ENCODE results near the gene ZNF749.
A peak's percentile ranks its signal among the peaks of the same experiment; 100 is the strongest.

- TF ChIP-seq, protein P1, sequence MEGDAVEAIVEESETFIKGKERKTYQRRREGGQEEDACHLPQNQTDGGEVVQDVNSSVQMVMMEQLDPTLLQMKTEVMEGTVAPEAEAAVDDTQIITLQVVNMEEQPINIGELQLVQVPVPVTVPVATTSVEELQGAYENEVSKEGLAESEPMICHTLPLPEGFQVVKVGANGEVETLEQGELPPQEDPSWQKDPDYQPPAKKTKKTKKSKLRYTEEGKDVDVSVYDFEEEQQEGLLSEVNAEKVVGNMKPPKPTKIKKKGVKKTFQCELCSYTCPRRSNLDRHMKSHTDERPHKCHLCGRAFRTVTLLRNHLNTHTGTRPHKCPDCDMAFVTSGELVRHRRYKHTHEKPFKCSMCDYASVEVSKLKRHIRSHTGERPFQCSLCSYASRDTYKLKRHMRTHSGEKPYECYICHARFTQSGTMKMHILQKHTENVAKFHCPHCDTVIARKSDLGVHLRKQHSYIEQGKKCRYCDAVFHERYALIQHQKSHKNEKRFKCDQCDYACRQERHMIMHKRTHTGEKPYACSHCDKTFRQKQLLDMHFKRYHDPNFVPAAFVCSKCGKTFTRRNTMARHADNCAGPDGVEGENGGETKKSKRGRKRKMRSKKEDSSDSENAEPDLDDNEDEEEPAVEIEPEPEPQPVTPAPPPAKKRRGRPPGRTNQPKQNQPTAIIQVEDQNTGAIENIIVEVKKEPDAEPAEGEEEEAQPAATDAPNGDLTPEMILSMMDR (IDR thresholded peaks at IDR 0.05; ENCODE audit: poor library complexity, severe bottlenecking) = peak; percentile 75
- TF ChIP-seq, protein P2, sequence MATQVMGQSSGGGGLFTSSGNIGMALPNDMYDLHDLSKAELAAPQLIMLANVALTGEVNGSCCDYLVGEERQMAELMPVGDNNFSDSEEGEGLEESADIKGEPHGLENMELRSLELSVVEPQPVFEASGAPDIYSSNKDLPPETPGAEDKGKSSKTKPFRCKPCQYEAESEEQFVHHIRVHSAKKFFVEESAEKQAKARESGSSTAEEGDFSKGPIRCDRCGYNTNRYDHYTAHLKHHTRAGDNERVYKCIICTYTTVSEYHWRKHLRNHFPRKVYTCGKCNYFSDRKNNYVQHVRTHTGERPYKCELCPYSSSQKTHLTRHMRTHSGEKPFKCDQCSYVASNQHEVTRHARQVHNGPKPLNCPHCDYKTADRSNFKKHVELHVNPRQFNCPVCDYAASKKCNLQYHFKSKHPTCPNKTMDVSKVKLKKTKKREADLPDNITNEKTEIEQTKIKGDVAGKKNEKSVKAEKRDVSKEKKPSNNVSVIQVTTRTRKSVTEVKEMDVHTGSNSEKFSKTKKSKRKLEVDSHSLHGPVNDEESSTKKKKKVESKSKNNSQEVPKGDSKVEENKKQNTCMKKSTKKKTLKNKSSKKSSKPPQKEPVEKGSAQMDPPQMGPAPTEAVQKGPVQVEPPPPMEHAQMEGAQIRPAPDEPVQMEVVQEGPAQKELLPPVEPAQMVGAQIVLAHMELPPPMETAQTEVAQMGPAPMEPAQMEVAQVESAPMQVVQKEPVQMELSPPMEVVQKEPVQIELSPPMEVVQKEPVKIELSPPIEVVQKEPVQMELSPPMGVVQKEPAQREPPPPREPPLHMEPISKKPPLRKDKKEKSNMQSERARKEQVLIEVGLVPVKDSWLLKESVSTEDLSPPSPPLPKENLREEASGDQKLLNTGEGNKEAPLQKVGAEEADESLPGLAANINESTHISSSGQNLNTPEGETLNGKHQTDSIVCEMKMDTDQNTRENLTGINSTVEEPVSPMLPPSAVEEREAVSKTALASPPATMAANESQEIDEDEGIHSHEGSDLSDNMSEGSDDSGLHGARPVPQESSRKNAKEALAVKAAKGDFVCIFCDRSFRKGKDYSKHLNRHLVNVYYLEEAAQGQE (IDR thresholded peaks at IDR 0.05; ENCODE audit: borderline replicate concordance) = no peak
- TF ChIP-seq POLR2AphosphoS5 (IDR thresholded peaks at IDR 0.05) = no peak
- peak; percentile 26 for TF ChIP-seq MXI1 (conservative IDR thresholded peaks at IDR 0.05; ENCODE audit: poor library complexity, severe bottlenecking)
- TF ChIP-seq SMC3 (conservative IDR thresholded peaks at IDR 0.05; ENCODE audit: poor library complexity) = peak; percentile 75
Measured at GRCh38 chr19:57406516-57407123, 28.5 kb upstream of the ZNF749 start.
